GM19240 (cell line): Measurements from ENCODE around the gene LRWD1.
"Not testable (repeated sequence)": the region's sequence is repeated elsewhere in the genome, so short reads cannot be mapped to it uniquely, and the experiment has no call there.

ENCODE experiments used
- DNase-seq: peaks from one replicate; pipeline ENCODE4 v3.0.0; 2011; ENCODE audit warnings: low spot score; ENCODE audit not compliant: insufficient read length

Gene LRWD1

GRCh38 chr7:102444961-102445673 is 19.7 kb upstream of the LRWD1 start:
- DNase-seq: no peak

DNA sequence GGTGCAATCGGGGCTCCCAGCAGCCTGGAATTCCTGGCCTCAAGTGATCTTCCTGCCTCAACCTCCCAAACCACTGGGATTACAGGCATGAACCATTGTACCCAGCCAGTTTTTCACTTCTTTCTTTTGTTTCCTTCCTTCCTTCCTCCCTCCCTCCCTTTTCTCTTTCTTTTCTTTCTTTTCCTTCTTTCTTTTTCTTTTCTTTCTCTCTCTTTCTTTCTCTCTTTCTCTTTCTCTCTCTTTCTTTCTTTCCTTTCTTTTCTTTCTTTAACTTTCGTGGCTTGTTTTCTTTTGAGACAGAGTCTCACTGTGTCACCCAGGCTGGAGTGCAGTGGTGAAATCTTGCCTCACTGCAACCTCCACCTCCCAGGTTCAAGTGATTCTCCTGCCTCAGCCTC is 19.1 kb upstream of the LRWD1 start:
- no peak for DNase-seq

GRCh38 chr7:102446387-102447156 is 18.2 kb upstream of the LRWD1 start:
- DNase-seq: no peak

- DNase-seq: no peak
Observed at GRCh38 chr7:102447311-102447710, 17.5 kb upstream of the LRWD1 start.

- no peak for DNase-seq
Observed at GRCh38 chr7:102449136-102449535, 15.6 kb upstream of the LRWD1 start.

- no peak for DNase-seq
Observed at GRCh38 chr7:102450242-102450641, 14.5 kb upstream of the LRWD1 start.

DNA sequence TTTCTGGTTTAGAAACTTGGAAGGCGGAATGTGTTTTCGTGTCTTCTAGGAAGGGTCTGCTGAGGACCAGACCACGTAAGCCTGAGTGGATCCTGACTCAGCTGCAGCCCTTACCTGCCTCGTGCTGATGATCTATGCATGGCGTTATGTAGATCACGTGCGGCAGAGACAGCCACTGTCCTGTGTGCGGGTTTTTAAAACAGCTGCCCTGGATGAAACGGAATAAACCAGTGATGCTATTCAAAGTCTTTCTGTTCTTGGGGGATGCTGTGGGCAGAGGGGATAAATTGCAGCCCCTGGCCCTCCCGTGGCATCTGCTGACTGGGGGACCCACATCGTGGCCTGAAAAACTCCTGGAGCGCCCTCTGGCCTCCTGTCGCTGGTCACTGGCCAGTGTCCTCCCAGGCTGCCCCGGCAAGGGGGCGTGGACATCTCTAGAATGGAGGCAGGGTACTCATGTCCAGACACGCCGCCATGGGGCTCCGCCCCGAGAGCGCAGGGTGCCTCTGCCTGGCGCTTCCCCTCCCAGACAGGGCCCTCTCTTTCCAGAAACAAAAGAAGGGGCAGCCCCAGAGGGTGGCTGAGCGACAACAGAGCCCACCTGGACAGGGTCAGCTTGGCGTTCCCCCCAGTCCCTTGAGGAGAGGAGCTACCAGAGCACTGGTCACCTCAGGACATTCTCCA is 13.3 kb upstream of the LRWD1 start:
- DNase-seq: no peak

DNA sequence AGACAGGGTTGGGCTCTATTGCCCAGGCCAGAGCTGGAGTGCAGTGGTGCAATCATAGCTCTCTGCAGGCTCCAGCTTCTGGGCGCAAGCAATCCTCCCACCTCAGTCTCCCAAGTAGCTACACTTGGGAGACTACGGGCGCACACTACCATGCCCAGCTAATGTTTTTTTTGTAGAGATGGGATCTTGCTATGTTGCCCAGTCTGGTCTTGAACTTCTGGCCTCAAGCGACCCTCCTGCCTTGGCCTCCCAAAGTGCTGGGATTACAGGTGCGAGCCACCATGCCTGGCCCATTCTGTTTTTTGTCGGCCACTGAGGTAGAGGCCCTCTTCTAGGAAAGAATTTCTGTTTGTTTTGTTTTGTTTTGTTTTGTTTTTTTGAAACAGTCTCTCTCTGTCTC is 12.3 kb upstream of the LRWD1 start:
- DNase-seq: no peak

DNA sequence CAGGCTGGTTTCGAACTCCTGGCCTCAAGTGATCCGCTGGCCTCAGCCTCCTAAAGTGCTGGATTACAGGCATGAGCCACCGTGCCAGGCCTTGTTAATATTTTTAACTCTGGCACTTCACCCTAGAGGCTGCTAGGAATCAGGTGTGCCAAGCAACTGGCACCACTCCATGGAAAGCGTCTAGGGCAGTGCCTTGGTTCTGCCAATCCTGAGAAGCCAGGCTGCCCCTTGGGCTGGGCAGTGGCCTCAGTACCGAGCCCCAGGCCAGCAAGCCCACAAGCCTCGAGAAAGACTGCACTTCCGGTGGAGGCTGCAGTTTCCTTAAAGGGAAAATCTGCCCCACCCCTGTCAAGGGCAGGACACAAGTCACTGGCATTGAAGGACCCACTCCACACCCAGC is 11.5 kb upstream of the LRWD1 start:
- DNase-seq: no peak

DNA sequence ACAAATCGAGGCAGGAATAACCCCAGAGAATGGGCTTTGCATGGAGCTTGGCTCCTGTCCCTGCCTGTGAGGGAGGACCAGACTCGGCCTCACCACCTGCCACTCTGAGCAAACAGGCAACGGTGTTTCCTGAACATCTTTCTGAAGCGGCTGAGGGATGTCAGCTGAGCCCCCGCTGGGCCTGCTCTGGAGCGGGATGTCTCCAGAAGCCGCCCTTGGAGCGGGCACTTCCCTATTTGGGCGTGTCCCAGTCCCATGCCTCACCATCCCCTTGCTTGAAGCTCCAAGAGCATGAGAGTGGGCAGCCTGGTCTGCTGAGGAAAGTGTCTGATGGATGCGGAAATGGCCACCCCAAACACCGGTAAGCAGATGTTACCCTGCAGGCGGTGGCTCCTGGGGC is 10.3 kb upstream of the LRWD1 start:
- DNase-seq: no peak

- DNase-seq: not testable (repeated sequence)
Observed at GRCh38 chr7:102454932-102455331, 9.9 kb upstream of the LRWD1 start.

DNA sequence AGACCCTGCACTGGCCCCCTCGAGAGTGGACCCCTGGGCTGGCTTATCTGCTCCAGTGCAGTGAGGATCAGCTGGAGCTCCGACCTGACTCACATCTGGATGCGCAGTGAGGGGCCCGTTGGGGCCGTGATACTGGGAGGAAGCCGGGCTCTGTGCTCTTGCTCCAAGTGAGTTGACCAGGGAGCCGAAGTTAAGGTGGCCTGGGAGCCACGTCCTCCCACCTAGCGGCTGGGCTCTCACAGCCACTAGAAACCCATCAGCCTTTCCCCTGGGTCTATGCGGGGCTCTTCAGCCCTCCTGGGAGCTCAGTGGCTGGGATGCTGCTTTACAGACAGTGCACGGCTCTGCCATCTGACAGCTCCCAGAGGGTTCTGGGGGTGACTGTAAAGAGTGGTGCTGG is 9.2 kb upstream of the LRWD1 start:
- no peak for DNase-seq

DNA sequence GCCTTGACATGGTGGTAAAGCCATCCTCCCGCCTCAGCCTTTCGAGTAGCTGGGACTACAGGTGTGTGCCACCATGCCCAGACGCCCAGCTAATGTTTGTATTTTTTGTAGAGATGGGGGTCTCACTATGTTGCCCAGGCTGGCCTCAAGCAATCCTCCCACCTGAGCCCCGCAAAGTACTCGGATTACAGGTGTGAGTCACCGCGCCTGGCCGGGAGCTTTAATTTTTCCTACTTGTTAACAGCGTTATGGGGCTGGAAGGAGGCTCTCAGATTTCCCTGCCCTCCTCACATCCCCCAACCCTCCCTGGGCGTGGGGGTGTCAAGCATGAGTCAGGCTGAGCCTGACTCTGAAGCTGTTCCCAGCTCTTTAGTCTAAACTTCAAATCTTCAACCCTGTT is 8.5 kb upstream of the LRWD1 start:
- no peak for DNase-seq

- no peak for DNase-seq
Observed at GRCh38 chr7:102457352-102457924, 7.3 kb upstream of the LRWD1 start.

GRCh38 chr7:102459221-102459844 is 5.5 kb upstream of the LRWD1 start:
- DNase-seq: no peak

DNA sequence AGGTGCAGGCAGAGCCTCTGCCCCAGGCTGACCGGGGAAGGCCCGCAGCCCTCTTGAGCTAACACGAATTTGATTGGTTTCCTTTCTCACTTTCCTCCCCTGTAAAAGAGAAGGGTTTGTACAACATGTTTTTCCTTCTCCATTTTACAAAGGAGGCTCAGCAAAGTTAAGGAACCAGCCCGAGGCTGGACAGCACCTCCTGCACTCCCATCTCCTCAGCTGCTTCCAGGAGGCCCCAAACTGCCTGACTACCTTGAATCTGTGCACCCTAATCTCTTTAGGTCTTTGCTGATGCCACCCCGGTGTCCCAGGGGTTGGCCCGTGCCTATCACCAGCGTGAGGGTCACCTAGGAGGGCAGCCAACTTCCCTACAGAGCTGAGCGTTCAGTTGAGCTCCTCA is 4.3 kb upstream of the LRWD1 start:
- no peak for DNase-seq

DNA sequence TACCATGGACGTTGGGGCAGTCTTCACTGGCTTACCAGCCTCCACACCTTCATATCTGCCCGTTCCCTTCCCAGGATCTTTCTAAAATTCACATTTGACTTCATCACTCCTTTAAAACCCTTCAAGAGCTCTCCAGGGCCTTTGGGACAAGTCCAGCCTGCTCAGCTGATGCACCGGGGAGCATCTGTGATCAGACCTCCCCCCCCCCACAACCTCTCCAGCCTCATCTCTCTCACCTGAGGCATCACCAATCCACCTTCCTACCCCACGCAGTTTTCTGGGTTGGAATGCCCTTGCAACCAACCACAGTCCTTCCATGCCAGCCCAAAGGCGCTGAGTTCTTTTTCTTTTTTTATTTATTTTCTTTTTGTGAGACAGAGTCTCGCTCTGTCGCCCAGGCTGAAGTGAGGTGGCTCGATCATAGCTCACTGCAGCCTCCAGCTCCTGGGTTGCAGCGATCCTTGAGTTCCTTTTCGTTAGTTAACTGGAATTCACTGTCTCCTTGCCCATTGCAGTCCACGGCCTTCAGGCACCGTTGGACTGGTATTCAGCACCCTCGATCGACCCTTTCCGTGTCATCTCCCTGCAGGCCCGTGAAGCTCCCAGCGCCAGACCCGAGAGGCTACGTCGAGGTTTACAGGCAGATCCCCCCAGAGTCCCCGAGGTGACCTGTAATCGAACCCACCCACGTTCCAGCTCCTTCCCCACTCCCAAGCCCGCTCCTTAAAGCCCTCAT is 775 bp upstream of the LRWD1 start:
- no peak for DNase-seq

- no peak for DNase-seq
Observed at GRCh38 chr7:102466097-102466496, 1.3 kb downstream of the LRWD1 start.

DNA sequence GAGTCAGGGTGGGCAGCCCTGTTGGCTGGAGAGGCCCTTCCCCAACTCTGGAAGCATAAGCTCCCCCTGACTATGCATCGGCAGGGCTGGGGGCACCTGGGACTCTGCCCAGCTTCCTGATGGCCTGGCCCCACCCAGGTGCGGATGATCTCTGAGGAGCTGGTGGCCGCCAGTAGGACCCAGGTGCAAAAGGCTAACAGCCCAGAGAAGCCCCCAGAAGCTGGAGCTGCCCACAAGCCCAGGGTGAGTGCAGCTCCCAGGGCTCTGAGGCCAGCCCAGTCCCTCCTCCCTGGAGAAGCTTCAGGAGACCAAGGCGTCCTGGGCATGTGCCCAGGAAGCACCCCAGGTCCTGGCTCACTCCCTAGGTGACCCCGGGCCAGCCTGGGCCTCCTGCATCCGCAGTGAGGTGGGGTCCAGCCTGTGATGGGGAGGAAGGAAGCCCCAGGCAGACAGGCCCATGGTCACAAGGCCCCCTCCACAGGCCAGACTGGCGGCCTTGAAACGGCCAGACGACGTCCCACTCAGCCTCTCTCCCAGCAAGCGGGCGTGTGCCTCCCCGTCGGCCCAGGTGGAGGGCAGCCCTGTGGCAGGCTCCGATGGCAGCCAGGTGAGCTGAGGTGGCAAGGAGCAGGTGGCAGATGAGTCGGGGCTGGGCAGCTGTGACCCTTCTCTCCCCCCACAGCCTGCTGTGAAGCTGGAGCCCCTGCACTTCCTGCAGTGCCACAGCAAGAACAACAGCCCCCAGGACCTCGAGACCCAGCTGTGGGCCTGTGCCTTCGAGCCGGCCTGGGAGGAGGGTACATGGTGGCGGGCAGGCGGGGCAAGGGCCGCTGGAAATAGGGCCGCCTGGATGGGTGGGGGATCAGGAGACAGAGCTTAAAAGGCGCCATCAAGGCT is 3.0 kb downstream of the LRWD1 start:
- no peak for DNase-seq
